T-helper 2 cell treated with Interferon-gamma antibody and Interleukin-4, amounts not matched to agents 100 ng/mL and 5 ng/mL, for 36 hours (primary cell): ENCODE results near the gene SERTM1. TPM values are rescaled to one million over a fixed set of nuclear protein-coding genes. Genes with fewer than 3 reads are reported as not detected.

ENCODE experiments used
- intact Hi-C: fragments of 100-400 bp; cut with micrococcal nuclease; formaldehyde crosslinking; loops from one replicate; pipeline ENCODE4 v1.15.1; 2023
- total RNA-seq: library from RNA; stranded (reverse); gene quantifications from 2 replicates; pipeline ENCODE4 v1.2.3, GENCODE V29; 2022

SERTM1 gene
- total RNA-seq, 1 donor from 2014 or later = not detected

DNA sequence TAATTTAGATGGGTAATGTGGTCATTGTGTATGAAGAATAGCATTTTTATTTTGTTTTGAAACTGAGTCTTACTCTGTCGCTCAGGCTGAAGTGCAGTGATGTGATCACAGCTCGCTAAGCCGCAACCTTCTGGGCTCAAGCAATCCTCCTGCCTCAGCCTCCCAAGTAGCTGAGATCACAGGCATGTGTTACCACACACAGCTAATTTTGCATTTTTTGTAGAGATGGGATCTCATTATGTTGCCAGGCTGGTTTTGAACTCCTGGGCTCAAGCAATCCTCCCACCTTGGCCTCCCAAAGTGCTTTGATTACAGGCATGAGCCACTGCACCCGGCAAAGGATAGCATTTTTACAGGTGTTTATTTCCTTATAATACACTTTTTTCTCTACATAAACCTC, 36.6 kb downstream of the SERTM1 start:
- intact Hi-C loops = no loop called here

DNA sequence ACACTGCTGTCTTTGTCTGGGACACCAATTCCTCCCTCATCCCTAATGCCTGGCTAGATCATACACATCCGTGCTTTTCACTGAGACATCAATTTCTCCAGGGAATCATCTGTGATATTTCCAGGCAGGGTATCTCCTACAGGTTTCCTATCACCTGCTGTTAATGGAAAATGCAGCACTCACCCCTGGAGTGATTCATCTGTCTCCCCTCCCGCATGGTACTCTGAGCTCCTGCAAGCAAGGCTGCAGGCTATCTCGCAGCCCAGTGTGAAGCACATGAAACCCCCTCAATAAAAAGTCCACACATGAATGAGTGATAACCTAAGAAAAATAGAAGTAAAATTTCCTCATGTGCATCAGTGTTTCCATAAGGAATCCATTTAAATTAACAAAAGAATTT, 38.5 kb downstream of the SERTM1 start:
- intact Hi-C loops = no loop called here

DNA sequence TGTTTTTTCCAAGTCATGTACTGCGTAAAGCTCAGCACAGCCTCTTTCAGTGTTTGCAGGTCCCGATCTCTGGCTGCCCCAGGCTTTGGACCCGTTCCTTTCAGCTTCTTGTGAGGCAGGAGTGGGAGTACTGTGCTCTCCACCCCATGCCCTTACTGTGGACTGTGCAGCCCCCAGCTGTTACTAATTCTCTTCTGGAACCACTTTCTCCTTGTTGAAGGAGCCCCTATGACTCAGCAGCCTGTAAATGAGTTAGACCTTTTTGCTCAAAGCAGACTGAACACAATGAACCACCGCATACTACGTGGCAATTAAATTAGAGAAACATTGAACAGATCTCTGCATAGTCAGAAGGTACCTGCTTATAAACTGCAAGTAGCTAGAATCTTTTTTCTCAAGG, 39.0 kb downstream of the SERTM1 start:
- intact Hi-C loops = no loop called here

DNA sequence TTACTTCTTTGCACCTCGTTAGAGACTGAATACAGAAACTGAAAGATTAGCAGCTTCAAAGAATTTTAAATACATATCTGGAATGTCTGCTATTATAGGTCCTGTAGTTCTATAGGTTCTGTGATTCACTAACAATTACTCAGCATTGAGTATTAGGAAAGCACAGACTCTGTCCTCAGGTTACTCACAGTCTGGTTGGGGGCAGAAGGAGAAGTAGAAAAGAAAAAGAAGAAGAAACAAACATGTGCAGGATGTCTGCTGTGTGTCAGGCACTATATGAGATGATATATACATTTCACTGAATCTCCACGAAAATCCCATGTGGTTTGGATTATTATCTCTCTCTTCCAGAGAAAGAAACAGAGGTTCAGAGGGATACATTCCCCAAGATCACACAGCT, 40.1 kb downstream of the SERTM1 start:
- intact Hi-C loops = no loop called here

DNA sequence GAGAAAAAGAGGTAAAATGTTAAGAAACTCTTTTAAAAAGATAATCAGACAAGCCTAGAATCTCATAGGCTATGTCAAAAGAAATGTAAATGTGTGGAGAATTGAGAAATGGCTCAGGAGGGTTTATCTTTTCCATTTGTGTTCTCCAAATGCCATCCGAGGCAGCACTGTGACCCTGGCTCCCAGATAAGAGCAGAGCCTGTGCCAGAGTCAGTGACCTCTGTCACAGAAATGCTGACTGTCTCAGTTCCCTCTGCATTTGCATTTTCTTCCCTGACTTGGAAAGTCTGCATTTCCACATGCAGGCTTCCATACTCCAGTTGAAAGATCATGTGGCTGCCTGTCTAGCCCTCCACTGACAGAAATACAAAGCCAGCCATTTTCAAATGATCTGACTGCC, 42.0 kb downstream of the SERTM1 start:
- intact Hi-C loops = no loop called here

DNA sequence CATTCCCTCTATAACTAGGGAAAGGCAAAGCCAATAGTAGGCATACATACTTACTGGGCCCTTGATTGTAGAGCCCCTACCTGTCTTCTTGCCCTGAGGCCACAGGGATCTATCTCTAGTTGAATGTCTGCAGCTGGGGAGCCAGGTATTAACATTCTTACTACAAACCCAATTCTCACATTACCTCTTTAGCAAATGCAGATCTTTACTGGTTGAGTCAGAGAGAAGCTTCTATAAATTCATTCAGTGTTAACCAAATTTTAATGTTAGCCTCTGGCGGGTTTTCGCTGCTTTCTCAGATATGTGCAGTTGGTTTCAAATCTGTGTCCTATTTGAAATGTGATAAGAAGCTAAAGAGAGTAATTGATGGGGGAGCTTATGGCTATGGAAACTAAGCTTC, 43.2 kb downstream of the SERTM1 start:
- intact Hi-C loops = no loop called here

DNA sequence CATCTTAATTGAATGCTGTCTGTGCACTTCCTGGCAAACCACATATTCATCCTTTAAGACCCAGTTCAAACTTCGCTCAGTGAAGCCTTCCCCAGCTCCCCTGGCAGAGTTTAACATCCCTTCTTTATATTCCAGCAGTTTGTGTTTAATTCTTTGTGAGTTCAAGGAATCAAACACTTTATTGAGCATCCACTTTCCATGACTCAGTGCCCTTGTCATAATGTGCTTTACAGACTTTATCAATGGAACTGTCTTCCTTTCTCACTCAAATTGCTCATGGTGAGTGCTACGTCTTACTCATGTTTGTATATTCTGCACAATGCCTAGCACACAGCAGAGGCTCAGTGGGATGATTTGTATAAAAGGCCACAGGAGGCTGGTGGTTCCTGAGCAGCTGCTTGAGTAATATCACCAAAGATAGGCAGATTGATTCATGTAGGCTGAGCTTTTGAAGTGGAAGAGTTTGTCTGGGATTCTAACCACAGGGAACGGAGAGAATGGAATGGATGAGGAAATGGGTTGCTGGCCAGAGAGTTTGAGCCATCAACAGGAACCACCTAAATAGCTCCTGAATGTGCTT, 44.2 kb downstream of the SERTM1 start:
- intact Hi-C loops = no loop called here

DNA sequence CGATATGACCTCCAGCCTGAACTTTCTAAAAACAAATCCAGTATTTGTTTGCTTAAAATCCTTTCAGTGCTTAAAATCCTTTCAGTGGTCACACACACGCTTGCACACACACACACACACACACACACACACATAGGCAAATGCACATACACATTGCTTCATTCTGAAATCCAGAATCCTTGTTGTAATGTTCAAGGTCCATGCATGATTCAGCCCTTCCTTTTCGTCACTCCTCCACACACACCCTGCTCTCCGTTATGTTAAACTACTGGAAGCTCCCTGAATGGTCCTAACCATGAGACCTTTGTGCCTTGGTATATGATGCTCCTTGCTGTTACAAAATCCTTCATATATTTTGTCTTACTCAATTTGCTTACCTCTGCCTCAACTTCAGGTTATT, 44.9 kb downstream of the SERTM1 start:
- intact Hi-C loops = no loop called here

DNA sequence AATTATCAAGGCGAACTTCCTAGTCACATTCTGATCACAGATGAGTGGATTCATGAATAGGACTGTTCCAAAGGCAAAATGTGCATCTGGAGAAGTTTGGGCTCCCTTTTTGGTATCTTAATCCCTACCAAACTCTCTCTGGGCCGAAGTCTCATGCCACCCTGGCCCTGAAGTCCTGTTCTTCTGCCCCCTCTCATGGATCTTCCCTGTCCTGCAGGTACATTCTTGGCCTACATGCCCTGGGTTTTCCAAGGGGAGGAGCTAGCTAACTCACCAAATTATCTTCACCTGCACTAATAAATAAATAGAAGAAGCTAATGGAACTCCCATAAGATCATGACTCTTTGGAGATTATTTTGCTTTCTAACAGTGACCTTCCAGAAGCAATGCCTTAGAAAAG, 50.3 kb downstream of the SERTM1 start:
- intact Hi-C loops = no loop called here

DNA sequence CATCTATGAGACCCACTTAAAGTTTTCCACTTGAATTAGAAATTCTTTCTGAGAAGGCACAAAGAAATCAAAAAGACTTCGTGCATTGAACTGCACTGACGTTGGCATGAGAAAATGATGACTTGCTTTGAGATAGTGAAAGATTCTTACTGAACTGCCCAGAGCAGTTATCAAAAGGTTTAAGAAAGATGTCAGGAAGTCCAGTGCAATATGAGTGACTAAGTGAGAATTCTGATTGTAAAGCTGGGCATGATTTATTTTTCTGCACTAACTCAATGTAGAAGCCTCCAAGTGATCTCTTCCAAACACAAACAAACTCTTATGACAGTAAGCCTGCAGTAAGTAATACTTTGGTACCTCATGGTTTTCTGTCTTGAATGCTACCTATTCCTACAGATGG, 52.1 kb downstream of the SERTM1 start:
- intact Hi-C loops = no loop called here

DNA sequence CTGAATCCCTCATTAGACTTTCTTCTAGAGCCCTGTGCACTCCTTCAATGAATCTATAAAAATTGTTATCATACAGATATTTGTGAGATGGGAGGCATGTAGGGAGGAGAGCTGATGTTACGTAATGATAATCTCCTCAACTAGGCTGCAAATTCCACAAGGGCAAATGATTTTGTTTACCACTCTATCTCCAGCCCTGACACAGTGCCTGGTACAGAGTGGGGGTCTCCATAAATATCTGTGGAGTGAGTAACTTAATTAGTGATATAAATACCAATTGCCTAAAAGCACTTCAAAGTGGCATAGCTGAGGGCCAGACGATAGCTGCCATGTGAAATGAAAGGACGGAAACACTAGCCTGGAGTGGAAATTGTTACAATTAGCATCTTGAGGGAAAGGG, 54.2 kb downstream of the SERTM1 start:
- intact Hi-C loops = no loop called here

DNA sequence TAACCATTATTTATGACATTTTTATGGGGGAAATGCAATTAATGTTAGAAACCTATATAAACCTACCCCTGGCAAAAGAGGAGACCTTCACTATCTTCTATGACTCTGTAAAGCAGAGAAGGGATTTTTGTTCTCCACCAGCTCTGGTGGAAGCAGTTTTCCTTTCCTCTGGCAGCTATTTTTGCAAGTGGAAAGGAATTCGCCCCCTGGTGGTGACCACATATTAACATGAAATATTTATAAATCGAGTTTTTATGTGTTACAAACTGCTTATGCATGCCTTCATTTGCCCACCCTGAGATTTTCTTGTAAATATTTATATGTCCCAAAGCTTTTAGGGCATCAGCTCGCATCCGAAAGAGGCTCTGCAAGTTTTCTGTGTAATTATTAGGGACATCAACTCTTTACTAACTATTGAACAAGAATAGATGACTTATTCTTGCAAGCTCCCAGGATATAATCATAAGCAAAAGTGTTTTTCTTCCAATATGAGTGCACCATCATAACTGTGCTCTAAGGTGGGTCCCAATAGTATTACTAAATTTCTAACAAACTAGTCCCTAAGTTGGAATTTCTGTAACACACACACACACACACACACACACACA, 62.4 kb downstream of the SERTM1 start:
- intact Hi-C loops = loop anchor here (1.0 to 10.0 kb wide), 4 partner anchors 281 to 453 kb away; partner anchors contain the start of gene SPART

DNA sequence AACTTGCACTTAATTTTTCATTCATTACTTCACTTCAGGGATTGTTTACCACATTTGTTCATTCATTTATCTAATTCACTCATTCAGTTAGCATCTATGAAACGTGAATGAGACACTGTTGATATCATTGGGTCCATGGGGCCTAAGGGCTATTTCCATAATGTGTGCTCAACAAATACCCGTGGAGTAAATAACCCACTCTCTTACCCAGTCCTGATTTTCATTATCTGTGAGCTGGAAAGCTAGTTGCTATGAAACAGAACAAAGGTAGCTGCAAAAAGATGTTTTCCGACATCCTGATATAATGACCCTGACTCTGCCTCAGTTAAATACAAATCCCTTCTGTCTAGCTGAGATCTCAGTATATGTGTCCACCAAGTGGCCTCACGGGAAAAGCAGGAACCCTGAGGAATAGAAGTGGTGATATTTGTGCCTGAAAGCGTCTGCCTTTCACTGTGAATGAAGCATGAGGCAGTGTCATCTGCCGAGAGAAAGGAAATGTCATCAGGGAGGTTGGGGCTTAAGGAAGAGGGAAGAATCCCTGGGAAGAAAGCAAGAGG, 63.8 kb downstream of the SERTM1 start:
- intact Hi-C loops = loop anchor here (2.0 to 10.0 kb wide), 2 partner anchors 283 to 455 kb away; no protein-coding TSS in a partner anchor

DNA sequence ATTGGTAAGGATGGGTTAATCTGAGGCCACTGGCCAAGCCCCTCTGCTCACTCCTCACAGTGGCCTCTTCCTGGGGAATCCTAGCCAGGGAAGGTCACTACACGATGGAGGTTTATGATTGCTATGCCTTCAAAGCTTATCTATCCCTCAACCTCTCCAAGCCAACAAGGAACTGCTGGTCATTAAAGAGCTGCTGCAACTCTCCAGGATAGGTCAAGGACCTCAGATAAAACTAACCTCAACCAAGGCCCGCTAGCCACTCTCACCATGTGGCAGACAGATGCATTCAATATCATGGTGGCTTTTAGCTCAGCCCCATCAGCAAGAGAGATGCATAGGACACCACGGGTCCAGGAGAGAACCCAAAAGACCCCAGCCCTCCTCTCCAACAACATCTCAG, 71.6 kb downstream of the SERTM1 start:
- intact Hi-C loops = no loop called here

DNA sequence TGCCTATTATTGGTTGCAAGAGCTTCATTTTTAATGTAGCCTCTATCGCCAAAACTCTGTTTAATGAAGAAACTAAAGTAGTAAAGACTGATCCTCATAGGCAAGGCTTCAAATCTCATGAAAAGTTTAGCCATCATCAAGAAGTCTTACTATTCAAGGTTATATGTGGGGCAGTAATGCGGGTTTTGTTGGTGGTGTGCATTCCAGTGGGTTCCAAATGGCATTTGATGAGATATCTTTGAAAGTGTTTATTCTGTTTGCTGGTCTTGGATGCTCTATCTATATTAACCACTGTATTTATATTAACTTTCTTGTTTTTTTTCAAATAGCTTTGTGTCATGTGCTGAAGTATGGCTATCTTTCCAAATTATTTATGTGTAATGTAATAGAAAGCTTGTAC, 72.2 kb downstream of the SERTM1 start:
- intact Hi-C loops = no loop called here

Other genes starting within 250 kb of the SERTM1 start
- gene CCNA1, start 241.5 kb upstream of the SERTM1 start, total RNA-seq = 13.5 and 14.1 TPM in 2 replicates
- 14.7 and 16.5 TPM in 2 replicates for gene RFXAP, start 145.2 kb downstream of the SERTM1 start, total RNA-seq
- gene SMAD9, start 246.2 kb downstream of the SERTM1 start, total RNA-seq = not detected in 2 replicates